HG02763 (cell line): ENCODE data around the gene JAK1.

ENCODE experiments used
- ATAC-seq: cut with Tn5 transposase; IDR thresholded peaks from one replicate; pipeline ENCODE4 v1.9.1; 2021; ENCODE audit warnings: mild to moderate bottlenecking, moderate library complexity; ENCODE audit not compliant: unreplicated experiment

Gene JAK1

DNA sequence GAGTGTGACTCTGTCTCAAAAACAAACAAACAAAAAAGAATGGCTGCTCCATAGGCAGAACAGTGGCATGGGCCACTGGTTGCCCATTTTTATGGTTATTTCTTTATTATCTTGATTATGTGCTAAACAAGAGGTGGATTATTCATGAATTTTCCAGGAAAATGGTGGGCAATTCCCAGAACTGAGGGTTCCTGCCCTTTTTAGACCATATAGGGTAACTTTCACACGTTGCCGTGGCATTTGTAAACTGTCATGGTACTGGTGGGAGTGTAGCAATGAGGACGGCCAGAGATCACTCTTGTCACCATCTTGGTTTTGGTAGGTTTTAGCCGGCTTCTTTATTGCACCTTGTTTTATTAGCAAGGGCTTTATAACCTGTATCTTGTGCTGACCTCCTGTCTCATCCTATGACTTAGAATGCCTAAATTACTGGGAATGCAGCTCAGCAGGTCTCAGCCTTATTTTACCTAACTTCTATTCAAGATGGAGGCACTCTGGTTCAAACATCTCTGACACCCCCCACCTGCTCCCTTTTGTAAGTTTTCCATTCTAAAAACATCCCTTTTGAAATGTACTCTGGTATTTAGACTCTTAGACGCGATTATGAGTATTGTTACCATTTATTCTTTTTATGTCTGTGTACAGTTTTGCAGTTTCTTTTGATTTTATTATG is 164.4 kb downstream of the JAK1 start:
- ATAC-seq = no peak

DNA sequence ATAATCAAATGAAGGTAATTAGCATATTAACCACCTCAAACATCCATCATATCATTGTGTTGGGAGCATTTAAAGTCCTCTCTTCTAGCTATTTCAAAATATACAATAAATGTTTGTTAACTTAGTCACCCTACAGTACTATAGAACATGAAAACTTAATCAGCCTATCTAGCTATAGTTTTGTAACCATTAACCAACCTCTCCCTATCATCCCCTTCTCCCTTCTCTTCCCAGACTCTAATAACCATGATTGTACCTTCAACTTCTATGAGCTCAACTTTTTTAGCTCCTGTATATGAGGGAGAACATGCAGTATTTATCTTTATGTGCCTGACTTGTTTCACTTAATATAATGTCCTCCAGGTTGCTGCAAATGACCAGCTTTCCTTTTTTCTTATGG is 167.5 kb downstream of the JAK1 start:
- no peak for ATAC-seq

DNA sequence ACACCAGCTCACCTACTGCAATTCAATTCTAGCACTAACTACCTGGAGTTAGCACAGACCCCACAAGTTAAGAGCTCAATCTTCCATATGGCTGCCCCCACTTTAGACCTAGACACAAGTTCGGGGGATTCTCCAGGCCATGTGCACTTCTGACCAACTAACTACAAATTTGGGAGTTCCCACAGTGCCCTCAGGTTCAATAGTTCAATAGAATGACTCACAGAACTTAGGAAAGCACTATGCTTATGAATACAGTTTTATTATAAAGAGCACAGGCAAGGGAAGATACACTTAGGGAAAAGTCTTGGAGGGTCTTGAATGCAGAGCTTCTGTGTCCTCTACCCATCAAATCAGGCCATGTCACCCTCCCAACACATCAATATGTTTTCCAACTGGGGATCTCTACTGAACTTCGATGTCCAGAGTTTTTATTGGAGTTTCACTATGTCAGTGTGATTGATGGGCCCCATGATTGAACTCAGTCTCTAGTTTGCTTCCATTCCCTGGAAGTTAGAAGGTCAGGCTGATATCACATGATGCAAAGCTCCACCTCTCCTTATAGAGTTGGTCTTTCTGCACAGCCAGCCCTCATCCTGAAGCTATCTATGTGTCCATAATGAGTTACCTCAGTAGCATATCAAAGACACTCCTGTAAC is 175.4 kb downstream of the JAK1 start:
- ATAC-seq = no peak
